ENCODE measurements around the gene AUTS2.

Gene AUTS2

DNA sequence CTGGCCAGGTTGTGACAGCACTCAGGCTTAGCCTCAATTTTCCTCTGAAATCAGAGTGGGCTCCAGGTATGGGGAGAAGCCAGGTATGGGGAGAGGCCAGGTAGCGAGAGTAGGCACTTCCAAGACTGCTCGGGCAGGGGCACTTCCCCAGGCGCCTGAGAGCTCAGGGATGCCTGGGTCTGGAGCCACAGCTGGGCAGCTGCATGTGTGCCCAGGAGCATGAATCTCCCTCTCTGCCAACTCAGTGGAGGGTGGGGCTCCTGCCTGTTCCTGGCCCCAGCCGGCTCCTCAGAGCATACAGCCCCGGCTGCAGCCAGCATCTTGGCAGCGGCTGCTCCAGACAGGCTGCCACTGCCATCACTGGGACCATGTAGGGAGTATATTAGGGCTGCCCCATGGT lies 313.9 kb downstream of the AUTS2 start:
- DNase-seq = no peak

DNA sequence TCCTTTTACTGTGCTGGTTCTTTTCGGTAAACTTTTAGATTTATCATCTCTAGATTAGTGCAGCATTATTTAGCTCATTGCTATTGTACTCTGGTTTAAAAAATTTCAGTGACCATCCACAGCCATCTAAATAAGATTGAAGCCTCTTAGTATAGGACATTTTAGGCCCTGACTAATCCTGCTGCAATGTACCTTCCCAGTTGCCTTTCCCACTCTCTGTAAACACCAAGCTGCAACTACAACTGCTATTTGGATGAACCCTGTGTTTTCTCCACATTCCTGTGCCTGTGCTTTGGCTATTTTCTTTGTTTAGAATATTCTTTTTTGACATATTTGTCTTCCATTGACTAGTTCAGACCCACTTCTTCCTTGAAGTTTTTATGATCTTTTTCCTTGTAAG lies 314.6 kb downstream of the AUTS2 start:
- no peak for DNase-seq

DNA sequence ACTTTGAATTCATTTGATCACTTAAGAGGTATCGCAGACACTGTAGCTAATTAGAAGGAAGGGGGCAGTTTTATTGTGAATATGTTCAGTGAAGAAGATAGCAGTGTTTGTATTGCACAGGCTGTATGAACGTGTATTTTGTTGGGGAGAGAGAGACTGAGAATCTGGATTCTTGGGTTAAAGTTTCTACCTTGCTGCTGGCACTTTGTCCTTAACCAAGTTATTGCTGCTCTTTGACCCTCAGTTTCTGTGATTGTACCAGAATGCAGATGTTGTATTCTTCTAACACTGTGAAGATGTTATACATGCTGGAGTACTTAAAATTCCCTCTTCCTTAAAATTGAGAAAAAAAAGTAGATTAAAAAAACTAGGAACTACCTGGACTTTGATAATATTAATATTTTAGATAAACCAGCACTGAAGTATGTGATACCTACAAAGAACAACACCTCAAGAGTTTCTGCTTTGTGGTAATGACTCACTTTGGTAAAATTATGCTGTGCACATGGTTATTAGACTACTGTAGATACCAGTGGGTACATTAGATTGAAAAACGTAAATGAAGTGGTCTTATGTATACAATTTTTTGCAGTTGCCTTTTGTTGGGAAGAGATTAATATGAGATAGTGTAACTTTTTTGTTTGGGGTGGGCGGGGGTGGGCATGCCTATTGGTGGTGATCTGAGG lies 321.3 kb downstream of the AUTS2 start:
- no peak for DNase-seq

DNA sequence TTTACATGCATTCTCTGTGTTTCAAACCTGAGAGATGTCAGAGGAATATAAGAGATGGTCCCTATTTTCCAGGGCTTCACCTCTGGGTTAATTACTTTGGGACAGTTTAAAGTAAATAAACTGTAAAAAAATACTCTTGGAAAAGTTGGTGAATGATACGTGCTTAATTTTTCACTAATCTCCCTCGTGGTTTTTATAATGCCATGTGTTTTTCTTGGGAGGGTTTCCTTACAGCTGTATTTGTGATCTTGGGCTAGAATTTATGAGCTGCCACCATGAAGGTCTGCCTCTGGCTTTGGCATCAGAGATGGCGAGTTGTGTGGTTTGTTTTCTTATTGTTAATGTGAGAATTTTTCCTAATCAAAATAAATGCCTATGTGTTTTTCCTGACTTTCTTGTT lies 322.5 kb downstream of the AUTS2 start:
- no peak for DNase-seq

DNA sequence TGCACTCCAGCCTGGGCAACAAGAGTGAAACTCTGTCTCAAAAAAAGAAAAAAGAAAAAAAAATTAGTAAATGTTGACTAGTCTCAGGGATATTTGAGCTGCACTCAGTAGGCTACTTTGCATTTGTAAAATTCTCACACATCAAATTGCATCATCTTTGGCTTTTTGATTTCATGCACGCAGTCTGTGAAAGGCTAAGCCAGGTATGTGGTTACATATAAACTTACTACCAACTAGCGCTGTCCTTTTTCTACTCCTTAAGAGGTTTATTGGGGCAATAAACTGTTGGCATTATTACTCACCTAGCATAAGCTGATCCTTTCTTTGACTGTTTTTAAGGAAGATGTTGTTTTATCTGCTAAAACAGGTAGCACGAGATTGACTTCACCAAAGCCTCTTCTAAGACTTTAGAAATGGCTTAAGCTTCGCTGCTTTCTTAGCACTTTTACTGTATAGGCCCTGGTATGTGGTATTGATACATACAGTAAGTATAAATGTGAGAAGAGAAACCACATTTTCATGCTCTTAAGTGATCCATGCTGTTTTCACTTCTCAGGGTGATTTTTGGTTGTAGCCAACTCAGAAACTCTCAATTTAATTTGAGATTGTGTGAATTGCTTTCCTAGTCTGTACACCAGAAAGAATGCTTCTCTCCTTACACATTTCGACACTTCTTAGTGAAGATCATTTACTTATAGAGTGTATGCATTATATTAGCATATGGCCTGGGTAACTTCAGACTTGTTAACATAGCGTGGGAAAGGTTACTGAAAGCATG lies 323.9 kb downstream of the AUTS2 start:
- no peak for DNase-seq

DNA sequence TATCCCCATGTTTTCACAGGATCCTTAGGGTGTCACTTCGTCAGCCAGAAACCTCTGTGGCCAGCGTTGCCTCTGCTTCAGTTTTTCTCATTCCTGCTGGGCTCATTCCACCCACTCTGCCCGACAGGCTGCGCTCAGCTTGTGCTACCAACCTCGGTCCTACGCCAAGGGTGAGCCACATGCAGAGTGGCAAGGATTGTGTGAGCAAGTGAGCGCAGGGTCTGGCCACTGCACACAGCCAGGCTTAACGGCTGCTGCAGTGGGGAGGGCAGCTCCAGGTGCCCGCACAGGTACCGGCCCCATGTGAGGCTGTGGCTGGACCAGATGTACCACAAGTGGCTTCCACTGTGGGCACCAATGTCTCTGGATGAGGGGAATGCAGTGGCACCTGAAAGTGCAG lies 329.2 kb downstream of the AUTS2 start:
- no peak for DNase-seq

DNA sequence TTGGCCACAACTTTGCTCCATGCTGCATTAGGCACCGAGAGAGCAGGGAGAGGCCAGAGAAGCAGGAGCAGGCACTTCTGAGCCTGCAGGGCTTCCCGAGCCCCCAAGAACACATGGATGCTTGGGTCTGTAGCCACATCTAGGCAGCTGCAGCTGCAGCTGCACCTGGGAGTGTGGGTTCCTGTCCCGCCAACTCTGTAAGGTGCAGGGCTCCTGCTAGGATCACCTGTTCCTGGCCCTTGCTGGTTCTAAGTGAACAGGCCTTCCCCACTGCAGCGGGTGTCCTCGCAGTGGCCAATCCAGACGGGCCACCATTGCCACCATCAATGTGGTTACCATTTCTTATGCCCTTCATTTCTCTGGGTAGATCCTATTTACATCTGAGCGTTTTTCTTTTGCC lies 330.3 kb downstream of the AUTS2 start:
- no peak for DNase-seq

DNA sequence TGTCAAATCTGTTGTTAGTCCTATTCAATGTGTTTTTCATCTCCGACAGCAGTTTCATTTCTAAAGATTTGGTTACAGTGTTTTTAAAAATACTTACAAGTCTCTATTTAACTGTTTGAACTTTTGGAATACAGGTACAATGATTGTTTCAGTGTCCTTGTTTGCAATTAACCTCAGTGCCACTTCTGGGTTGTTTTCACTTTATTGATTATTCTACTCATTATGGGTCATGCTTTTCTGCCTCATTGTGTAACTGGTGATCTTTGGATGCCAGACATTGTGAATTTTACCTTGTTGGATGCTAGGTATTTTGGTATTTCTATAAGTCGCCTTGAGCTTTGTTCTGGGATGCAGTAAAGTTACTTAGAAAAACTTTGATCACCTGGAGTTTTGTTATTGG lies 331.3 kb downstream of the AUTS2 start:
- no peak for DNase-seq

DNA sequence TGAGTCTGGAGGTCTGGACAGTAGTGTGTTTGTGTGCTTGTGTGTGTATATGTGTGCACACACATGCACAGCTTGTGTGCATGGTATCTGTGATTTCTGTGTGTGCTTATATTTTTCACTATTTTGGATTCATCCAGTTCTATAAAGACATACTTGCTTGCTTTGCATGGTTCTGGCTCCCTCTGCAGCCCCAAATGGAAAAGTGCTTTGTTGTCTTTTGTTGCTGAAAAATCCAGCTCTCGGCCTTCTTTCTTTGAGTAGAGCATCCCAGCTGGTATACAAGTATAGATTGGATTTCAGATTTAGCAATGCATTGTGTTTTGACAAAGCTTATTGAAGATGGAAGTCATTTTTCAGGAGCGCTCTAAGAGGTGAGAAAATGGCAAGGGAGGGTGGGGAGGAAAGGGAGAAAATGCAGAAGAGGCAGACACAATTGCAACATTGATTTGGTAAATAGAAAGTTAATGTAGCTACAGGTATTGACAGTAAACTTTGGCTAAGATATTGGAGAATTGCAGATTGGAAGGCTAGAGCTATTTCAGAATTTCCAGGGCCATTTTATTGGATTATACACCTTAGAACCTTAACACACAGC lies 333.9 kb downstream of the AUTS2 start:
- DNase-seq = peak; percentile 42

DNA sequence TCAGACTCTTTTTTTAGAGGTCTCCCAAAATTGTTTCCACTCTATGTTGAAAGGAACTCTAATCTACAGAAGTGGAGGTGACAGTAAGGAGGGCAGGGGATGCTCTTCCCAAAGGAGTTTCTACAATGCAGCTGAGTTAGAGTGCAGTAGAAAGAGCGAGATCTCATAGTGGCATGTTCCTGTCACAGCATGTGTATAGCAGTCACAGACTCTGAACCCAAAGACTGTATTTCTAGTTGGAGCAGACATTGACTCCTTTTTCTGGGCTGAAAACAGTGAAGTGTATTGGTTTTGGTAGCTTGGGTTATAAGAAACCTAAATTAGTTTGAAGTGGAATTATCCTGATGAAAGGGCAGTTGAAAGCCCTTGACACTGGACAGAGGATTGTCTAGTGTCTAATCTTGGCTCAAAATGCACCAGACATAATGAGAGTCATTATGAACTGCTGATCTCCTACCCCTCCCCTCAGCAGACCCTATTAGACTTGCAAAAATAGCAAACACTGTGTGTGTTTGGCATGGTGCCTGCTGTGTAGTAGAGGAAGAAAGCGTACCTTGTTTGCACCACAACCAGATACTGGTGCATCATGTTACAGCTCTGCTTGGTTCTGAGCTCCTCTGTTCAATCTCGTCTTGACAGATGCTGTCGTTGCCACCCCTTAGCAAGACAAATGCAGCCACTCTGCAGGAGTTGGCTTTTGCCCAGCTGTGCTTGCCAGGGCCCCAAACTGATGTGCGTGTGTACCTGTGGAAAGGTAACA lies 336.0 kb downstream of the AUTS2 start:
- peak; percentile 93 for DNase-seq

DNA sequence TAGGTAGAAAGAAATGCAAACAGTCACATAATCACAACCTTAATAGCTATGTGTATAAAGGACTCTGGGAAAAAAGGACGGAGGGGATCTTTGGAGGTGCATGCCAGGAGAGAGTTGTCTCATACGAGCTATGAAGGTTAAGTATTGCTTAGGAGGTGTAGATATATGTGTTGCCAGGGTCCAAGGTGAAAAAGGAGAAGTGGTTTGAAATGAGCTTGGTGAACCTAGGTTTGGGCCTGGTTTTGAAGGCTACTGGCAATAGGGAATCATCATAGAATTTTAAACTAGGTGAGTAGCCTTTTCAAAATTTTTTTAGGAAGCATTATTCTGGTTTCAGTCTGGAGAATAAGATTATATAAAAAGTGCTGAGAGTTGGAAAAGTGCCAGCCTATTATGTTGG lies 336.8 kb downstream of the AUTS2 start:
- DNase-seq = no peak

DNA sequence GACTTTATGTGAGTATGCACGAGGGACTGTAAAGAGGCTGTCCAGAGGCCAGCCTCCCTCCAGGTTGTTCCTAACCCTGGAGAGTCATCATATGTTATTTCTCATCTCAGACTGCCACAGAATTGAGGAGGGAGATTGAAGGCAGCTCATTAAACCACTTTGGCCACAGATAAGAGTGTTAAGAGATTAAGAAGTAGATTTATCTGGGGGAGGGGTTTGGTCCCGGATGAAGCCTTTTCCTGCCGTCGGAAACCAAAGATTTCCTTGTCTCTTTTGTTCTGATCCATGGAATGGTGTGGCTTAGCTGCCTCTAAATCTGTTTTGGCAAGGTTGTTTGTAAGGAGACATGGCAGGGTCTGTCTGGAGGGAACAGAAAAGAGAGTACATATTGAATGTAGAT lies 338.8 kb downstream of the AUTS2 start:
- no peak for DNase-seq

DNA sequence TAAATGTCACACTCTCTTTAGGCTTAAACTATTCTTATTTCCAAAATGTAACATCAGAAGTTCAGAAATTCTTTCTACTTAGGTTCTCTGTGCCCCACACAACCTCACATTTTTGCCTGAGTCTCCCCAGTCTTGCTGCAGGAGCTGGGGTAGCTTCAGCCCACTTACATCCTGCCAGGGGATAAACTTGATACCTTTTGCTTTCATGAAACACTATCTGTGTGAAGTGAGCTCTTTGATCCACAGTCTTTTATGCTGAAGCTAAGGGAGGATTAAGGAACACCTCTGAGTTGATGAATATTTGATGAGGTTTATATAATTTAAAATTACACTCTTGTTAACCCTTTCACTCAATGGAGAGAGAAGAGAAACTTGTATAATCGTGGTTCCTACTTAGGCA lies 341.0 kb downstream of the AUTS2 start:
- DNase-seq = no peak

DNA sequence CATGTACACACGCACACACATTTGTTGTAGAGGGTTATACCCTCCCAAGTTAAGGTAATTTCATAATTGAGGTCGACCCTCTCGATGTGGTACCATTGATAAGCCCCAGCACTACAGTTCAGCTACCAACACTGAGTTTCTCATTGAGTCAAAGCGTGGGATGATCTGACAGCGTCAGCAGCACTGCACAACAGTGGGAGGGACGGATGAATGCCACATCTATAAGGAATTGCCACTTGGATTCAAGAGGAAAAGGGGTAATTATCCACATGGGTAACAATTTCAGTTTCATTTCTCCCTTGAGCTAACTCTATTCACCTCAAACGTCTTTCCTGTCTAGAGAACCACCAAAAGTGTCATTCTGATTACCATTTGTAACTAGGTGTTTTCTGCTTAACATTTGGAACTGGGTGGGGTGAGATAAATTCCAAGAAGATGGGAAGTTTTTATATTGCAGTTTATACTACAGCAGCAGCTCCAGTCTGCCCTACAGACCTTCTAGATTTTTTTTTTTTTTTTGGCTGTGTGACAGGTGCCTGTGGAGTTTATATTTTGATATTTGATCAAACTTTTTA lies 342.9 kb downstream of the AUTS2 start:
- DNase-seq = no peak

DNA sequence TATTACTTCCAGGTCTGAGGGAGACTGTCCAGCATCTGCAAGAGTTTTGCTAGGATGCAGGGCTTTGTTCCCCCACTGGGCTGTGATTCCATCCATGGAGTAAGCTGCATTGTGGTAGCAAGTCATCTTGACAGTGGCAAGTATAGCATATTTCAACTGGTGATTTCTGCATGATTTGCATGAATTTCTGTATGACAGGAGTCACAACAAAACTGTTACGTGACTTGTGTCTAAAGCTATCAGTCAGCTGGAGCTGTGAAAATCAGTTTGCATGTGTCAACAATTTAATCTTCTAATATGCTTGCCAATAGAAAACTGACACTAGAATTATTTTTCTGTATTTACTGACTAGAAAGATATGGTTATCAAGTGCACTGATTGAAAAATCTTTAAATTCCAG lies 344.3 kb downstream of the AUTS2 start:
- DNase-seq = no peak

DNA sequence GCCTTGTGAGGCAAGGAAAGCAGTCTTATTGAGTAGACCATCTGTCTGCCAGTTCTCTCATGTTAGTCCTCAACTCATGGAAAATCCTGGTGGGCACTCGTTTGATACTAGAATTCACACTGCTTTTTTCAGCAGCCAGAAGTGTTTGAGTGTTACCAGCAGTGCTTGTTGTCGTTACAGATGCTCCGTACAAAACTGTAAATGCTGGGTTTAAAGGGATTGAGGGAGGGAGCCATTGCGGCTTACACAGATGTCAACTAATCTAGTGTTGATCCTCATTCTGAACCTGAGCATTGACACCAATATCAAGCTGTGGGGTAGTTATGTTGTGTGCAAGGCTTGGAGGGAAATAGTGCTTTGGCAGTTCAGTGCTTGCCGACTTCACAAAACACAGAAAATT lies 348.6 kb downstream of the AUTS2 start:
- no peak for DNase-seq

DNA sequence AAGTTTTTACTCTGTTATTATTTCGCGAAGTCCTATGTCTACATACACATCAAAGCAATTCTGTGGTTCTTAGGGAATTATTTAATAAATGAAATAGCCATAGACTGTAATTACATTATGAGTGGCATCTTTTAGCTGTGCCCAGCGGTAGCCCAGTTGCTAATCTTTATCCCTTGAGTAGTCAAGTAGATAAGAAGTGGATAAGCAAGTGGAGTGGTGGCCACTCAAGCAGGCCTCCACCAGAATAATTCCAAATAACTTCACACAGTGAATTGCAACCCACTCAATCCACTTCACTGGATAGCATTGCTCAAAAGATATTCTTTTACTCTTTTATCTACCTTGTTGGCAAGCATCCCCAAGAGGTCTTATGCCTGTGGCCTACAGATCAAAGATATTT lies 349.7 kb downstream of the AUTS2 start:
- DNase-seq = no peak

DNA sequence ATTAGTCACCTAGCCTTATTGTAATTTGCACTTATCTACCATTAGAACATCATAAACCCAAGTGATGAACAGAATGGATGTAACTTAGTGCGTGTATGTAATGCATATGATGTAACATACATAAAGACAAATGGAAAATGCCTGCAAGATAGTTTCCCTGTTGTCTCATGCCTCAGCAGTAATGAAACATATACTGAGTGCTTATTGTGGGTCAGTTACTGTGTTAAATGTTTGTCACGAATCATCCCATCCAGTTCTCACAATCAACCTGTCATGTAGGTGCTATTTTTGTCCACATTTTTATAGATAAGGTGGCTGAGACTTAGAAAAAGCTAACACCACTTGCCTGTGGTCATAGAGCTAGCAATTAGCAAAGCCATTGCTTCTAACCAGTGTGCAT lies 350.8 kb downstream of the AUTS2 start:
- DNase-seq = no peak

DNA sequence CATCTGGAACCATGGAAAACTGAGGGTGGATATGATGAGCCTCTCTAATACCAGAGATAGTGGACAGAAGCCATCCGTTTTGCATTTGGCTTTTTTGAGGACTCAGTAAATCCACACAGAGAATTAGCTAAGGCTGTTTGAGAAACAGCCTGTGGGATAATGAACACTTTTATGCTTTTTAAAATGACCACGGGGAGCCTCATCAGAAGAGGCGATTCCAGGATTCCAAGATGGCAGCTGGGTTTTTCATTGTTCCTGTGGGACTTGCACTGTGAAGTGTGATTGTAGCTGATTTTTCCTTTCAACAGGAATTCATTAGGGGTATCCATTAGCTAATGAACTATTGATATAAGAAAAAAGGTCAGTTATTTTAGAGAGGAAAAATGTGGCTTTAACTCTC lies 353.2 kb downstream of the AUTS2 start:
- no peak for DNase-seq

DNA sequence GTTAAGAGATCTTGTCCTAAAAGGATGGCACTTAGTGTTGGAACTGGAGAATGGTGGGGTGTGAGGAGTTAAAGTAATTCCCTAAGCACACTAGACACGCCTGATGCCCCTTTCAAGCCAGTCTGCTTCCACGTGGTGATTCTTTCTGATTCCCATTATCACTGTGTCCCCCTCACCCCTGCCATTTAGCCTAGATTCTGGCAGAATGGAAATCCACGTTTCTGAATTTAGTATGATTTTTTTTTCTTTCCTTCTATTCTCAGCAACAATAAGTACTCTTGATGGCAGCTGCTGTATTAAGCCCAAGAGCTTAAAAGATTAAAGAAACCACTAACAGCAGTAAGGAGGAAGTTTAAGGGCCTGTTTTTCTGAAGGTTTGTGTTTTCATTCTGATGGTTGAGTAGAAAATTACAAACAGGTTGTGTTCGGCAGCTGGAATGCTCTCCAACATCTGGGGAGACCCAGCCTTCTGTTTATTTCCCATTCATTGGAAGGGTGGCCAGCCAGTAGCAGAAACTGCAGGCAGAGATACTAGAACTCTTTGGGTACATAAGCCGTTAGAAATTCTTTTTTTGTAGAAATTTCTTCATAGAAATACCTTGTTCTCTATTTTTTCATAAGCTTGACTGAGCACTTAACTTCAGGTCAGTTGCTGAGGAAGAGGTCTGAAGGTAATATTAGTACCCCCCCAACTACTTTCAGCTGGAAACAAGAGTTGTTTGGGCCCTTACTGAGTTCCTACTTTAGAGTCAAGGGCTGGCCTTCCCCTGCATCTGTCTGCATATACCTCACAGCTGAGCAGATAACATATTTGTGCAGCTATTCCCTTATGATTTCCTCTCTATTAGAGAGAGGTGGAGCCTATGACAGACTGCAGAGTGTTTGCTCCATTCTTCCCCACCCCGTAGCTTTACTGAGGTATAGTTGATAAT lies 355.1 kb downstream of the AUTS2 start:
- DNase-seq = no peak

DNA sequence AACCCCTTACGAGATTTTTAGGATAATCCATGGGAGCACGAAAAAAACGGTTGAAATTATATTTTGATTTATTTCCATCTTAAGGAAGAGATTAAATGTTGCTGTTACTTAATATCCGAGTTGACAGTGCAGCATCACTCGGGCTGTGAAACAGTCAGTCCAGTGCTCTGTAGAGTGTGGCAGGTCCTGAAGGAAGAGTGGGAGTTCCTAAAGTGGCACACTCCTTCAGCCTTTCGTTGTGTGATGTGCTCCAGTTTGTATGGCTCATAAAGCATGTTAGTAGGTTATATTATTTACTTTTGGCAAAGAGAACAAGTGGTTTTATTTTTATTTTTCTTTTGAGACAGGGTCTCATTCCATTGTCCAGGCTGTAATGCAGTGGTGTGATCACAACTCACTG lies 358.3 kb downstream of the AUTS2 start:
- DNase-seq = no peak

DNA sequence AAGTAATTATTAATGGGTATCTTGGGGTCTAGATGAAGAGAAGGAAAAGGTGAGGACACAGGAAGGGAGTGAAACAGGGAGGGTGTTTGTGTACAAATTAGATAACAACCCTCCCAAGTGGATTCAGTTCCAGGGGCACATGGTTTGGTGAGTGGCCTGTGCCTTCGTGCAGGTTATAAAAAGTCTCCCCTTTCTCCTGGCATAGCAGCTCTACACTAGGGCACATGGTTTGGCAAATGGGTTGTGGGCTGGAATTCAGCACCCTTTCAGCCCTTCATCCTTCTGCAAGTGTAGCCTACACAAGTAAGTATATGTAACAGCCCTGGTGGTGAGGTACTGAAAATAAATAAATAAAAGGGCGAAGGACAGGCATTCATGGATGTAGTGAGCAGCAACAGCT lies 359.4 kb downstream of the AUTS2 start:
- no peak for DNase-seq
